Ishikawa (cell line): Measurements from ENCODE around the gene CCL27.

Experiments
- CEBPB ChIP-seq: IDR thresholded peaks from 2 replicates; pipeline ENCODE4 v1.6.1; 2012
- CREB1 ChIP-seq: IDR thresholded peaks from 2 replicates; pipeline ENCODE4 v1.6.1; 2012; ENCODE audit warnings: low read depth
- EGR1 ChIP-seq: IDR thresholded peaks from 2 replicates; pipeline ENCODE4 v1.6.1; 2012
- EP300 ChIP-seq: IDR thresholded peaks from 2 replicates; pipeline ENCODE4 v1.6.1; 2012; ENCODE audit warnings: borderline replicate concordance
- FOXM1 ChIP-seq: IDR thresholded peaks from 2 replicates; pipeline ENCODE4 v1.6.1; 2012; ENCODE audit warnings: low read depth, borderline replicate concordance
- MAX ChIP-seq: IDR thresholded peaks from 2 replicates; pipeline ENCODE4 v1.6.1; 2012
- NFIC ChIP-seq: IDR thresholded peaks from 2 replicates; pipeline ENCODE4 v1.6.1; 2012
- RAD21 ChIP-seq: IDR thresholded peaks from 2 replicates; pipeline ENCODE4 v1.6.1; 2012; ENCODE audit warnings: low read depth
- TAF1 ChIP-seq: IDR thresholded peaks from 2 replicates; pipeline ENCODE4 v1.6.1; 2012; ENCODE audit warnings: low read depth, mild to moderate bottlenecking
- TCF12 ChIP-seq: IDR thresholded peaks from 2 replicates; pipeline ENCODE4 v1.6.1; 2012; ENCODE audit warnings: low read depth
- TEAD4 ChIP-seq: IDR thresholded peaks from 2 replicates; pipeline ENCODE4 v1.6.1; 2012
- USF1 ChIP-seq: IDR thresholded peaks from 2 replicates; pipeline ENCODE4 v1.6.1; 2012
- YY1 ChIP-seq: IDR thresholded peaks from 2 replicates; pipeline ENCODE4 v1.6.1; 2012; ENCODE audit warnings: low read depth
- ZBTB7A ChIP-seq: IDR thresholded peaks from 2 replicates; pipeline ENCODE4 v1.6.1; 2012; ENCODE audit warnings: low read depth
- TF ChIP-seq, protein P1 (sequence below): IDR thresholded peaks from 2 replicates; pipeline ENCODE4 v1.6.1; 2012; ENCODE audit warnings: low read depth, mild to moderate bottlenecking

Gene CCL27

GRCh38 chr9:34635556-34635955 lies 26.9 kb downstream of the CCL27 start:
- TF ChIP-seq TCF12, result no peak
- TF ChIP-seq CREB1, result no peak
- TF ChIP-seq, protein P1, sequence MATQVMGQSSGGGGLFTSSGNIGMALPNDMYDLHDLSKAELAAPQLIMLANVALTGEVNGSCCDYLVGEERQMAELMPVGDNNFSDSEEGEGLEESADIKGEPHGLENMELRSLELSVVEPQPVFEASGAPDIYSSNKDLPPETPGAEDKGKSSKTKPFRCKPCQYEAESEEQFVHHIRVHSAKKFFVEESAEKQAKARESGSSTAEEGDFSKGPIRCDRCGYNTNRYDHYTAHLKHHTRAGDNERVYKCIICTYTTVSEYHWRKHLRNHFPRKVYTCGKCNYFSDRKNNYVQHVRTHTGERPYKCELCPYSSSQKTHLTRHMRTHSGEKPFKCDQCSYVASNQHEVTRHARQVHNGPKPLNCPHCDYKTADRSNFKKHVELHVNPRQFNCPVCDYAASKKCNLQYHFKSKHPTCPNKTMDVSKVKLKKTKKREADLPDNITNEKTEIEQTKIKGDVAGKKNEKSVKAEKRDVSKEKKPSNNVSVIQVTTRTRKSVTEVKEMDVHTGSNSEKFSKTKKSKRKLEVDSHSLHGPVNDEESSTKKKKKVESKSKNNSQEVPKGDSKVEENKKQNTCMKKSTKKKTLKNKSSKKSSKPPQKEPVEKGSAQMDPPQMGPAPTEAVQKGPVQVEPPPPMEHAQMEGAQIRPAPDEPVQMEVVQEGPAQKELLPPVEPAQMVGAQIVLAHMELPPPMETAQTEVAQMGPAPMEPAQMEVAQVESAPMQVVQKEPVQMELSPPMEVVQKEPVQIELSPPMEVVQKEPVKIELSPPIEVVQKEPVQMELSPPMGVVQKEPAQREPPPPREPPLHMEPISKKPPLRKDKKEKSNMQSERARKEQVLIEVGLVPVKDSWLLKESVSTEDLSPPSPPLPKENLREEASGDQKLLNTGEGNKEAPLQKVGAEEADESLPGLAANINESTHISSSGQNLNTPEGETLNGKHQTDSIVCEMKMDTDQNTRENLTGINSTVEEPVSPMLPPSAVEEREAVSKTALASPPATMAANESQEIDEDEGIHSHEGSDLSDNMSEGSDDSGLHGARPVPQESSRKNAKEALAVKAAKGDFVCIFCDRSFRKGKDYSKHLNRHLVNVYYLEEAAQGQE, result no peak
- TF ChIP-seq TEAD4, result no peak
- TF ChIP-seq FOXM1, result no peak
- no peak for TF ChIP-seq RAD21
- no peak for TF ChIP-seq MAX
- TF ChIP-seq ZBTB7A, result no peak

DNA sequence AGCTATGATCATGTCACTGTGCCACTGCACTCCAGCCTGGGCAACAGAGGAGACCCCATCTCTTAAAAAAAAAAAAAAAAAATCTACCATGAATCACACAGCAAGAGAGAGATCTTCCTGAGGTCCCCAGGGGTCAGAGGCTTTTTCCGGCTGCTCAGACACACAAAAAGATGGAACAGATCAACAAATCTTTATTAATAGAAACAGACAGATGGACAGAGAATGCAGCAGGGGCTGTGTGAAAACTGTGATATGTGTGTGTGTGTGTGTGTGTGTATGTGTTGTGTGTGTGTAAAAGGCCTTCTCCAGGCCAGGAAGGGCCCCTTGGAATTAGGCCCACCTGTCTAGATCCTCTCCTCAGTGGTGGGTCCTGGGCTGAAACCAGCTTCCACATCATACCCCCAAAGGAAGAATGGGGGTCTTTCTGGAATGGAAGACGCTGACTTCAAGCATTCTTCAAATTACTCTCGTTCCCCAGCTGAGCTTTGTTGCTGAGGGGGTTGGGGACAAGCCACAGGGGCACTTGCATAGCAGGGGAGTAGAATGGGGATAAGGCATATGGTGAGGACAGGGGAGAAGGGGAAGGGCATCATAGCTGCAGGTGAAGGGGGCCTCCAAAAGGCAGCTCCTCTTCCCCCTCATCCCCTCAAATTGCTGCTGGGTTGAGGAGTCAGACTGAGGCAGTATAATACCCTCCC lies 27.8 kb downstream of the CCL27 start:
- TF ChIP-seq EGR1 (no peak), FOXM1 (no peak), TEAD4 (no peak), ZBTB7A (no peak)

DNA sequence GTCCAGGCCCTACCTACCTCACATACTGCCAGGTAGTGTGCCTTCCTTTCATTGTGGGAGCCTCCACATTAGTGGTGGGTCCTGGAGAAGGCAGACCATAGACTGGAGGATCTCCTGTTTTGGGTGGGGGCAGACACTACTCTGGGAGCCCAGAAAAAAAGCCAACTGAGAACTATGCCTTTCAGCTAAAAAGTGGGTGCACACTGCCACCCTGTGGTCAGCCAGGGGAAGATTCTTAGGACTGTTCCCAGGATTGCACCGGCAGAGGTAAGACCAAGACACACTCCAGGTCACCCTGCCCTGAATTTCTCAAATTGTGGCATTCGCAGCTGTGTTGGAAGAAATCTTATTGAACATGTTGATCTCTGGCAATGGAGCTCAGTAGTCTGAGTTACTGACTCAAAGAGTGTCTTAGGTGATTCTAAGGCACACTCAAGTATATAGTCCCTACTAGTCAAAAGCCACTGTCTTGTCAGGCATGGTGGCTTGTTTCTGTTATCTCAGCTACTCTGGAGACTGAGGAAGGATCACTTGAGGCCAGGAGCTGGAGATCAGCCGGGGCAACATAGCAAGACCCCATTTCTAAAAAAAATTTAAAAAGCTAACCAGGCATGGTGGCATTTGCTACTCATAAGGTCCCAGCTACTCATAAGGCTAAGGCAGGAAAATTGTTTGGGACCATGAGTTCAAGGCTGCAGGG lies 28.5 kb downstream of the CCL27 start:
- TF ChIP-seq, protein P1, result no peak
- TF ChIP-seq TEAD4 (peak; percentile 29; the same call in 1 of the 2 replicates), RAD21 (peak; percentile 76)

GRCh38 chr9:34633166-34633565 lies 29.3 kb downstream of the CCL27 start:
- TF ChIP-seq, protein P1, result no peak
- TF ChIP-seq TAF1 (no peak), NFIC (no peak), RAD21 (no peak), MAX (no peak), TEAD4 (no peak)

- no peak for TF ChIP-seq CEBPB
- no peak for TF ChIP-seq YY1
- TF ChIP-seq TEAD4, result no peak
- TF ChIP-seq FOXM1, result no peak
- TF ChIP-seq, protein P1, result no peak
- TF ChIP-seq USF1, result no peak
- TF ChIP-seq RAD21, result no peak
- no peak for TF ChIP-seq NFIC
- TF ChIP-seq TCF12, result no peak
- no peak for TF ChIP-seq EP300
- TF ChIP-seq ZBTB7A, result no peak
- TF ChIP-seq MAX, result no peak
- no peak for TF ChIP-seq TAF1
- TF ChIP-seq EGR1, result no peak
- no peak for TF ChIP-seq CREB1
Observed at GRCh38 chr9:34630402-34631154, 31.9 kb downstream of the CCL27 start.
